Neural progenitor cell (in vitro differentiated cells): ENCODE data around the gene TTC24. TPM values are rescaled to one million over a fixed set of nuclear protein-coding genes. Genes with fewer than 3 reads are reported as not detected.

Experiments used
- DNase-seq: peaks from one replicate; pipeline ENCODE4 v3.0.0-alpha.2; 2016; ENCODE audit warnings: low spot score
- H2AFZ ChIP-seq: fragments of 200-600 bp; sonication (generic); replicated peaks from 2 replicates; pipeline ENCODE4 v1.6.1; 2016; ENCODE audit warnings: antibody characterized with exemption
- H3F3A ChIP-seq: fragments of 200-600 bp; sonication (generic); 2 replicates; pipeline ENCODE4 v1.6.1; 2016; ENCODE audit warnings: antibody characterized with exemption, low read depth
- H3K27ac ChIP-seq: fragments of 200-600 bp; sonication (generic); 2 replicates; pipeline ENCODE4 v1.5.1; 2016; ENCODE audit warnings: mild to moderate bottlenecking
- H3K27me3 ChIP-seq: fragments of 200-600 bp; sonication (generic); 2 replicates; pipeline ENCODE4 v1.6.1; 2016; ENCODE audit warnings: mild to moderate bottlenecking, moderate library complexity
- H3K36me3 ChIP-seq: fragments of 200-600 bp; sonication (generic); 2 replicates; pipeline ENCODE4 v1.5.1; 2016
- H3K4me1 ChIP-seq: fragments of 200-600 bp; sonication (generic); 2 replicates; pipeline ENCODE4 v1.6.1; 2016; ENCODE audit warnings: mixed run types
- H3K4me2 ChIP-seq: fragments of 200-600 bp; sonication (generic); 2 replicates; pipeline ENCODE4 v1.6.1; 2016
- H3K4me3 ChIP-seq: fragments of 200-600 bp; sonication (generic); 2 replicates; pipeline ENCODE4 v1.5.1; 2016
- H3K79me2 ChIP-seq: fragments of 200-600 bp; sonication (generic); 2 replicates; pipeline ENCODE4 v1.6.1; 2016; ENCODE audit warnings: low read depth
- H3K9ac ChIP-seq: fragments of 200-600 bp; sonication (generic); 2 replicates; pipeline ENCODE4 v1.6.1; 2016
- H3K9me3 ChIP-seq: fragments of 200-600 bp; sonication (generic); 2 replicates; pipeline ENCODE4 v1.5.1; 2016; ENCODE audit warnings: low read depth
- H4K20me1 ChIP-seq: fragments of 200-600 bp; sonication (generic); 2 replicates; pipeline ENCODE4 v1.6.1; 2016; ENCODE audit warnings: low read depth
- H3K27ac Mint-ChIP-seq: 3 replicates; pipeline ENCODE4 v1.8.0; 2021; ENCODE audit warnings: mixed read lengths
- H3K27me3 Mint-ChIP-seq: 2 replicates; pipeline ENCODE4 v1.8.0; 2022; ENCODE audit warnings: low read depth, mild to moderate bottlenecking, inconsistent platforms, moderate library complexity, mixed read lengths; ENCODE audit not compliant: insufficient read depth
- H3K36me3 Mint-ChIP-seq: 3 replicates; pipeline ENCODE4 v1.8.0; 2021; ENCODE audit warnings: mixed read lengths
- H3K4me1 Mint-ChIP-seq: 3 replicates; pipeline ENCODE4 v1.8.0; 2021; ENCODE audit warnings: mixed read lengths
- H3K4me3 Mint-ChIP-seq: 3 replicates; pipeline ENCODE4 v1.8.0; 2021; ENCODE audit warnings: mild to moderate bottlenecking, moderate library complexity, mixed read lengths
- H3K9me3 Mint-ChIP-seq: 3 replicates; pipeline ENCODE4 v1.8.0; 2020; ENCODE audit warnings: mixed read lengths
- CTCF ChIP-seq: fragments of 200-600 bp; sonication (generic); IDR thresholded peaks from 2 replicates; pipeline ENCODE4 v1.5.1; 2017; ENCODE audit warnings: antibody characterized with exemption, mild to moderate bottlenecking
- EZH2 ChIP-seq: fragments of 200-600 bp; sonication (generic); IDR thresholded peaks from 2 replicates; pipeline ENCODE4 v1.6.1; 2017; ENCODE audit warnings: antibody characterized with exemption, mild to moderate bottlenecking, moderate library complexity
- EZH2phosphoT487 ChIP-seq: fragments of 200-600 bp; sonication (generic); IDR thresholded peaks from 2 replicates; pipeline ENCODE4 v1.6.1; 2017; ENCODE audit warnings: antibody characterized with exemption
- total RNA-seq: library from RNA; depleted of rRNA; stranded (reverse); fragments of >200 nt; gene quantifications from 2 replicates; pipeline ENCODE4 v1.2.3, GENCODE V29; 2015; ENCODE audit warnings: low replicate concordance

Gene TTC24
- total RNA-seq, 1 donor from 2014 or later: not detected

GRCh38 chr1:156598731-156599432 is 19.4 kb downstream of the TTC24 start:
- Histone ChIP-seq H2AFZ (no peak overlapping the region), H3K4me2 (no peak overlapping the region), H4K20me1 (no peaks in the 10 kb centered on the region), H3K79me2 (peaks cover 26% of the 10 kb centered on the region), H3K36me3 (no peaks in the 10 kb centered on the region), H3K4me1 (peaks cover 6% of the 10 kb centered on the region), H3K27me3 (no peaks in the 10 kb centered on the region), H3K4me3 (no peak overlapping the region), H3K9me3 (no peaks in the 10 kb centered on the region), H3K27ac (no peak overlapping the region), H3K9ac (no peak overlapping the region), H3F3A (peaks cover 31% of the 10 kb centered on the region)
- no peak overlapping the region for H3K4me3 Mint-ChIP-seq
- peaks cover 36% of the 10 kb centered on the region for H3K4me1 Mint-ChIP-seq
- H3K27me3 Mint-ChIP-seq: peaks cover 5% of the 10 kb centered on the region
- no peaks in the 10 kb centered on the region for H3K9me3 Mint-ChIP-seq
- H3K27ac Mint-ChIP-seq: no peak overlapping the region
- DNase-seq: no peak
- TF ChIP-seq EZH2 (no peak), CTCF (no peak), EZH2phosphoT487 (no peak)
- peaks cover 13% of the 10 kb centered on the region for H3K36me3 Mint-ChIP-seq

GRCh38 chr1:156599811-156600210 is 20.3 kb downstream of the TTC24 start:
- Histone ChIP-seq H3K4me2 (peak overlapping the region; percentile 83), H3K79me2 (peaks cover 26% of the 10 kb centered on the region), H4K20me1 (no peaks in the 10 kb centered on the region), H3F3A (peaks cover 25% of the 10 kb centered on the region), H2AFZ (no peak overlapping the region), H3K9me3 (no peaks in the 10 kb centered on the region), H3K9ac (no peak overlapping the region), H3K4me1 (peaks cover 6% of the 10 kb centered on the region), H3K27me3 (no peaks in the 10 kb centered on the region), H3K4me3 (peak overlapping the region; percentile 76), H3K36me3 (no peaks in the 10 kb centered on the region), H3K27ac (no peak overlapping the region)
- peaks cover 5% of the 10 kb centered on the region for H3K27me3 Mint-ChIP-seq
- DNase-seq: no peak
- TF ChIP-seq CTCF (no peak), EZH2phosphoT487 (no peak), EZH2 (no peak)
- H3K4me1 Mint-ChIP-seq: peaks cover 28% of the 10 kb centered on the region
- no peaks in the 10 kb centered on the region for H3K9me3 Mint-ChIP-seq
- H3K4me3 Mint-ChIP-seq: peak overlapping the region; percentile 98
- H3K27ac Mint-ChIP-seq: no peak overlapping the region
- H3K36me3 Mint-ChIP-seq: peaks cover 13% of the 10 kb centered on the region

- peaks cover 21% of the 10 kb centered on the region for H3F3A ChIP-seq
- no peaks in the 10 kb centered on the region for H3K9me3 Mint-ChIP-seq
- H3K27me3 ChIP-seq: no peaks in the 10 kb centered on the region
- peak overlapping the region; percentile 95 for H2AFZ ChIP-seq
- peak overlapping the region; percentile 83 for H3K4me2 ChIP-seq
- H3K9ac ChIP-seq: peak overlapping the region; percentile 59
- peak overlapping the region; percentile 9 for H3K27ac ChIP-seq
- peaks cover 6% of the 10 kb centered on the region for H3K36me3 Mint-ChIP-seq
- H3K36me3 ChIP-seq: no peaks in the 10 kb centered on the region
- H3K4me3 ChIP-seq: peak overlapping the region; percentile 76
- no peaks in the 10 kb centered on the region for H3K9me3 ChIP-seq
- H3K4me1 ChIP-seq: peaks cover 6% of the 10 kb centered on the region
- H3K27ac Mint-ChIP-seq: no peak overlapping the region
- H3K27me3 Mint-ChIP-seq: peaks cover 7% of the 10 kb centered on the region
- peaks cover 26% of the 10 kb centered on the region for H3K79me2 ChIP-seq
- no peak for TF ChIP-seq EZH2phosphoT487
- TF ChIP-seq EZH2: no peak
- TF ChIP-seq CTCF: no peak
- H3K4me1 Mint-ChIP-seq: peaks cover 22% of the 10 kb centered on the region
- no peaks in the 10 kb centered on the region for H4K20me1 ChIP-seq
- DNase-seq: peak; percentile 25
- peak overlapping the region; percentile 98 for H3K4me3 Mint-ChIP-seq
These were observed 21.2 kb downstream of the TTC24 start for GRCh38 chr1:156600733-156601121.
